Osteoblast (primary cell): ENCODE measurements around the gene CA5A. TPM values are rescaled to one million over a fixed set of nuclear protein-coding genes. Genes with fewer than 3 reads are reported as not detected.

ENCODE experiments used
- DNase-seq: peaks from one replicate; pipeline ENCODE4 v3.0.0; 2011; ENCODE audit warnings: low spot score, mixed read lengths; ENCODE audit not compliant: insufficient read length; ENCODE audit errors: missing footprints
- H2AFZ ChIP-seq: 2 replicates; pipeline ENCODE4 v1.6.0; 2011; ENCODE audit warnings: mild to moderate bottlenecking, low read length
- H3K27ac ChIP-seq: 2 replicates; pipeline ENCODE4 v1.5.1; 2011; ENCODE audit warnings: mild to moderate bottlenecking, low read depth, low read length, moderate library complexity
- H3K27me3 ChIP-seq: 2 replicates; pipeline ENCODE4 v1.6.0; 2012; ENCODE audit warnings: mild to moderate bottlenecking, control low read depth, inconsistent platforms, low read length, moderate library complexity; ENCODE audit not compliant: insufficient read depth
- H3K36me3 ChIP-seq: 2 replicates; pipeline ENCODE4 v1.5.1; 2011; ENCODE audit warnings: mild to moderate bottlenecking, low read length, control low read depth, moderate library complexity; ENCODE audit not compliant: insufficient read depth
- H3K4me1 ChIP-seq: 2 replicates; pipeline ENCODE4 v1.5.1; 2011; ENCODE audit warnings: mild to moderate bottlenecking, low read length, control low read depth, moderate library complexity; ENCODE audit not compliant: insufficient read depth
- H3K4me2 ChIP-seq: 2 replicates; pipeline ENCODE4 v1.6.0; 2011; ENCODE audit warnings: mild to moderate bottlenecking, low read length; ENCODE audit not compliant: insufficient read depth
- H3K4me3 ChIP-seq: fragments of 200-600 bp; sonication (generic); 3 replicates; pipeline ENCODE4 v1.5.1; 2012; ENCODE audit warnings: mild to moderate bottlenecking, low read length, inconsistent platforms; ENCODE audit not compliant: insufficient read depth
- H3K79me2 ChIP-seq: 2 replicates; pipeline ENCODE4 v1.6.0; 2012; ENCODE audit warnings: mild to moderate bottlenecking, low read length, control low read depth, inconsistent platforms; ENCODE audit not compliant: insufficient read depth
- H3K9me3 ChIP-seq: 2 replicates; pipeline ENCODE4 v1.5.1; 2011; ENCODE audit warnings: low read depth, low read length, control low read depth
- H4K20me1 ChIP-seq: 2 replicates; pipeline ENCODE4 v1.6.0; 2012; ENCODE audit warnings: mild to moderate bottlenecking, low read length, control low read depth; ENCODE audit not compliant: insufficient read depth
- total RNA-seq: library from RNA; depleted of rRNA; stranded (reverse); fragments of >200 nt; gene quantifications from 2 replicates; pipeline ENCODE4 v1.2.3, GENCODE V29; 2012
- TF ChIP-seq, protein P1 (sequence below): IDR thresholded peaks from 2 replicates; pipeline ENCODE4 v1.5.1; 2011; ENCODE audit warnings: mild to moderate bottlenecking, low read depth, low read length, moderate library complexity; ENCODE audit errors: extremely low read depth

CA5A gene
- total RNA-seq, 1 donor: not detected

GRCh38 chr16:87958632-87959031 lies 22.3 kb upstream of the CA5A start:
- DNase-seq: no peak
- no peak overlapping the region for H3K4me3 ChIP-seq
- no peak overlapping the region for H3K27ac ChIP-seq
- no peaks in the 10 kb centered on the region for H3K36me3 ChIP-seq
- TF ChIP-seq, protein P1, sequence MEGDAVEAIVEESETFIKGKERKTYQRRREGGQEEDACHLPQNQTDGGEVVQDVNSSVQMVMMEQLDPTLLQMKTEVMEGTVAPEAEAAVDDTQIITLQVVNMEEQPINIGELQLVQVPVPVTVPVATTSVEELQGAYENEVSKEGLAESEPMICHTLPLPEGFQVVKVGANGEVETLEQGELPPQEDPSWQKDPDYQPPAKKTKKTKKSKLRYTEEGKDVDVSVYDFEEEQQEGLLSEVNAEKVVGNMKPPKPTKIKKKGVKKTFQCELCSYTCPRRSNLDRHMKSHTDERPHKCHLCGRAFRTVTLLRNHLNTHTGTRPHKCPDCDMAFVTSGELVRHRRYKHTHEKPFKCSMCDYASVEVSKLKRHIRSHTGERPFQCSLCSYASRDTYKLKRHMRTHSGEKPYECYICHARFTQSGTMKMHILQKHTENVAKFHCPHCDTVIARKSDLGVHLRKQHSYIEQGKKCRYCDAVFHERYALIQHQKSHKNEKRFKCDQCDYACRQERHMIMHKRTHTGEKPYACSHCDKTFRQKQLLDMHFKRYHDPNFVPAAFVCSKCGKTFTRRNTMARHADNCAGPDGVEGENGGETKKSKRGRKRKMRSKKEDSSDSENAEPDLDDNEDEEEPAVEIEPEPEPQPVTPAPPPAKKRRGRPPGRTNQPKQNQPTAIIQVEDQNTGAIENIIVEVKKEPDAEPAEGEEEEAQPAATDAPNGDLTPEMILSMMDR: no peak
- H3K9me3 ChIP-seq: no peaks in the 10 kb centered on the region
- no peak overlapping the region for H2AFZ ChIP-seq
- no peaks in the 10 kb centered on the region for H3K27me3 ChIP-seq
- H3K79me2 ChIP-seq: peaks cover 95% of the 10 kb centered on the region
- H3K4me2 ChIP-seq: no peak overlapping the region
- H3K4me1 ChIP-seq: peaks cover 32% of the 10 kb centered on the region
- peaks cover 13% of the 10 kb centered on the region for H4K20me1 ChIP-seq

GRCh38 chr16:87957296-87958094 lies 21.2 kb upstream of the CA5A start:
- no peak overlapping the region for H3K4me3 ChIP-seq
- no peaks in the 10 kb centered on the region for H3K27me3 ChIP-seq
- peaks cover 4% of the 10 kb centered on the region for H3K36me3 ChIP-seq
- no peaks in the 10 kb centered on the region for H3K9me3 ChIP-seq
- H4K20me1 ChIP-seq: peaks cover 13% of the 10 kb centered on the region
- peak overlapping the region; percentile 83 for H3K27ac ChIP-seq
- TF ChIP-seq, protein P1: no peak
- no peak for DNase-seq
- H2AFZ ChIP-seq: no peak overlapping the region
- H3K4me1 ChIP-seq: peaks cover 25% of the 10 kb centered on the region
- H3K79me2 ChIP-seq: peaks cover 96% of the 10 kb centered on the region
- no peak overlapping the region for H3K4me2 ChIP-seq

DNA sequence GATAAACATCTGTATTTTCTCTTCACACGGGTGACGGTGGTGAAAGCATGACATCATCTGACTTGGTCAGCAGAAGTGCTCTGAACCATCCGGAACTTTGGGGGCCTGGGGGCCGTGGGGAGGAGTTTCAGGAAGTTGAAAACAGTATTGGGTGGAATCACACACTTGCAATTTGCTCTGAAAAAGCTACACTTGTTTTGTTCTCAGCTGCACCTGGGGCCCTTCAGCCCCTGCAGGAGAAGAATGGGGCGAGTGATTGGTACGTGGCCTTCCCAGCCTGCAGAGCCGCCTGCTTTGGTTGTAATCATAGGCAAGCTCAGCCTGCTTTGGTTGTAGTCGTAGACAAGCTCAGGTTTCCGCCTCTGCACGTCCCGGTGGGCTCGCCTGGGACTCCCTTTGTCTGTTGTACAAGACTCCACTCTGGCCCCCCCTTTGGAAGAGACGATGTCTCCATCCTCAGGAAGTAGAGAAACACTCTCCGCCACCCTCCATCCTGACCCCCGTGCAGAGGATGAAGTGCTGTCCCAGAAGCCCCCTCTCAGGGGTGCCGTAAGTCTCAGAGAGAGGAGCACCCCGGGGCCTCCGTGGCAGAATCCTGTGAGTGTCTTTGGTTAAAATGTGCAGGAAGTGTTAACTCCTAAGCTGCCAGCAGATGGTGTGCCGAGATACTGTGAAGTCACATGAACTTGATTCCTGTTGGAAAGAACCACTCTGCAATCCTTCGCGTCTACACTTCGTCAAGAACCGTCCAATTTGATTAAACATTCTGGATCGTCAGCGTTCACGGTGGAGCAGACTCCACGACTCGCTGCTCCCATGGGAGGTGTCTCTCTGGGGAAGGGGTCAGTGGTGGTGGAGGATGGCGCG lies 20.3 kb upstream of the CA5A start:
- peak overlapping the region; percentile 4 for H3K4me2 ChIP-seq
- H3K27ac ChIP-seq: peak overlapping the region; percentile 83
- no peaks in the 10 kb centered on the region for H3K9me3 ChIP-seq
- no peak overlapping the region for H2AFZ ChIP-seq
- H3K27me3 ChIP-seq: no peaks in the 10 kb centered on the region
- H3K4me1 ChIP-seq: peaks cover 29% of the 10 kb centered on the region
- H3K79me2 ChIP-seq: peaks cover 99% of the 10 kb centered on the region
- no peak overlapping the region for H3K4me3 ChIP-seq
- H3K36me3 ChIP-seq: peaks cover 4% of the 10 kb centered on the region
- TF ChIP-seq, protein P1: peak; percentile 51
- H4K20me1 ChIP-seq: peaks cover 13% of the 10 kb centered on the region
- DNase-seq: peak; percentile 93

DNA sequence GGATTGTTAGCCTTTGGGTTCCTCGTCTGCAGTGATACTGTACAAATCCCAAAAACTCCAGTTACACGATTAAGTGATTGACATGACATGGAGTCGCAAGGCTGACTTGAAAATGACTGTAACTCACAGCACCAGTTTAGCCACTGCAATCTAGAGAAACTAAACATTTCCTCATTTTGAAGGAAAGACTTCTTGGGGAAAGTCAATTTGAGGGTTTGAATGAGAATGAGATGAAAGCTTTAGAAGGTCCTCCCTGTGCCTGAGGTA lies 19.7 kb upstream of the CA5A start:
- Histone ChIP-seq H3K36me3 (peaks cover 4% of the 10 kb centered on the region), H4K20me1 (peaks cover 13% of the 10 kb centered on the region), H3K4me2 (peak overlapping the region; percentile 4), H3K27ac (peak overlapping the region; percentile 83), H3K79me2 (peaks cover 94% of the 10 kb centered on the region), H3K9me3 (no peaks in the 10 kb centered on the region), H3K4me3 (no peak overlapping the region), H2AFZ (no peak overlapping the region), H3K4me1 (peaks cover 29% of the 10 kb centered on the region), H3K27me3 (no peaks in the 10 kb centered on the region)
- TF ChIP-seq, protein P1: no peak
- no peak for DNase-seq
